H1 (cell line): ENCODE measurements around the gene LCNL1. TPM values are rescaled to one million over a fixed set of nuclear protein-coding genes. Genes with fewer than 3 reads are reported as not detected.

Experiments
- CTCF ChIA-PET: fragments of 300-600 bp; sonication (Branson Sonifier 250); formaldehyde crosslinking; loops from one replicate; lab custom pipeline; 2021; ENCODE audit not compliant: partially characterized antibody; lab: Charles Lee
- POLR2A ChIA-PET: fragments of 300-600 bp; sonication (Branson Sonifier 250); formaldehyde crosslinking; loops from one replicate; lab custom pipeline; 2021; ENCODE audit warnings: inconsistent platforms; ENCODE audit not compliant: partially characterized antibody; lab: Charles Lee
- DNase-seq, 2 experiments: peaks; one replicate each; pipeline versions ENCODE4 v3.0.0 to v3.0.0-alpha.2; 2010 to 2022; ENCODE audit warnings: low spot score in 2 of 2, low read depth in 1 of 2, mixed read lengths in 1 of 2
- FAIRE-seq: peaks from 2 replicates; lab custom pipeline; 2011; peaks lifted over from hg19 to GRCh38; lab: Jason Lieb, UNC
- H2AFZ ChIP-seq: 2 replicates; pipeline ENCODE4 v1.8.1; 2012; ENCODE audit warnings: low read length, inconsistent platforms
- H2AK5ac ChIP-seq: 2 replicates; pipeline ENCODE4 v1.6.1; 2013; ENCODE audit warnings: low read depth, low read length
- H2BK120ac ChIP-seq: replicated peaks from 2 replicates; pipeline ENCODE3; 2013; ENCODE audit warnings: low read depth, low read length, inconsistent platforms
- H2BK12ac ChIP-seq: 2 replicates; pipeline ENCODE4 v1.6.1; 2013; ENCODE audit warnings: low read depth, low read length
- H2BK15ac ChIP-seq: 2 replicates; pipeline ENCODE4 v1.6.1; 2013; ENCODE audit warnings: low read length
- H2BK20ac ChIP-seq: 2 replicates; pipeline ENCODE4 v1.6.1; 2013; ENCODE audit warnings: low read length
- H2BK5ac ChIP-seq: 2 replicates; pipeline ENCODE4 v1.6.1; 2013; ENCODE audit warnings: low read depth, low read length
- H3K14ac ChIP-seq: 2 replicates; pipeline ENCODE4 v1.6.1; 2013; ENCODE audit warnings: inconsistent platforms; ENCODE audit not compliant: insufficient read length
- H3K18ac ChIP-seq: 2 replicates; pipeline ENCODE4 v1.6.1; 2013; ENCODE audit warnings: low read length; ENCODE audit errors: extremely low read depth
- H3K23ac ChIP-seq: 2 replicates; pipeline ENCODE4 v1.6.1; 2013; ENCODE audit warnings: inconsistent platforms; ENCODE audit not compliant: insufficient read length
- H3K23me2 ChIP-seq: 2 replicates; pipeline ENCODE4 v1.6.1; 2013; ENCODE audit warnings: low read depth, low read length
- H3K27ac ChIP-seq: 2 replicates; pipeline ENCODE4 v1.6.1; 2011; ENCODE audit warnings: low read depth, low read length, inconsistent platforms
- H3K27me3 ChIP-seq, 4 experiments: replicated peaks in 1 of 4; 1 replicate in 1 of 4; 2 replicates in 3 of 4; pipeline versions ENCODE4 v1.6.1 to v1.8.1; 2011 to 2013; ENCODE audit warnings: low read length in 3 of 4, mild to moderate bottlenecking in 3 of 4, inconsistent platforms in 2 of 4, mixed read lengths in 2 of 4, moderate library complexity in 1 of 4; ENCODE audit not compliant: control insufficient read depth in 3 of 4, insufficient read depth in 3 of 4; ENCODE audit errors: extremely low read depth in 1 of 4
- H3K36me3 ChIP-seq, 4 experiments: 2 replicates each; pipeline versions ENCODE4 v1.6.1 to v1.8.1; 2011 to 2013; ENCODE audit warnings: mild to moderate bottlenecking in 4 of 4, low read length in 3 of 4, moderate library complexity in 2 of 4, control low read depth in 1 of 4, inconsistent platforms in 1 of 4; ENCODE audit not compliant: insufficient read depth in 4 of 4, control insufficient read depth in 2 of 4
- H3K4ac ChIP-seq: replicated peaks from 2 replicates; pipeline ENCODE3; 2013; ENCODE audit warnings: low read length, low read depth, mixed read lengths, inconsistent platforms; ENCODE audit not compliant: insufficient read length
- H3K4me1 ChIP-seq, 4 experiments: replicated peaks in 1 of 4; 1 replicate in 1 of 4; 2 replicates in 3 of 4; pipeline versions ENCODE4 v1.6.1 to v1.8.1; 2011 to 2013; ENCODE audit warnings: low read length in 3 of 4, inconsistent platforms in 2 of 4, mixed read lengths in 1 of 4; ENCODE audit not compliant: insufficient read depth in 4 of 4, control insufficient read depth in 3 of 4
- H3K4me2 ChIP-seq, 2 experiments: 2 replicates each; pipeline versions ENCODE4 v1.6.1 to v1.8.1; 2011 to 2013; ENCODE audit warnings: low read depth in 2 of 2, low read length in 2 of 2, control low read depth in 1 of 2, inconsistent platforms in 1 of 2, mild to moderate bottlenecking in 1 of 2; ENCODE audit not compliant: insufficient read depth in 1 of 2
- H3K4me3 ChIP-seq, 4 experiments: fragments of 200-600, 300-600 bp in 1 of 4; sonication (generic), shearing (Covaris generic), sonication (Bioruptor Twin) in 1 of 4; 2 replicates each; pipeline versions ENCODE4 v1.5.1 to v1.8.1; 2011 to 2016; ENCODE audit warnings: low read length in 4 of 4, low read depth in 3 of 4, control low read depth in 2 of 4, inconsistent platforms in 2 of 4, mild to moderate bottlenecking in 2 of 4, mixed read lengths in 1 of 4, moderate library complexity in 1 of 4; ENCODE audit not compliant: insufficient read depth in 2 of 4; ENCODE audit errors: extremely low read depth in 1 of 4
- H3K56ac ChIP-seq: replicated peaks from 2 replicates; pipeline ENCODE3; 2013; ENCODE audit warnings: low read depth, mild to moderate bottlenecking, mixed read lengths, low read length, inconsistent platforms; ENCODE audit not compliant: insufficient read length
- H3K79me1 ChIP-seq: 2 replicates; pipeline ENCODE4 v1.6.1; 2013; ENCODE audit warnings: low read depth, low read length, control low read depth
- H3K79me2 ChIP-seq, 2 experiments: 2 replicates each; pipeline versions ENCODE4 v1.6.1 to v1.8.1; 2012 to 2013; ENCODE audit warnings: low read length in 2 of 2, mild to moderate bottlenecking in 2 of 2, inconsistent platforms in 1 of 2; ENCODE audit not compliant: insufficient read depth in 2 of 2, control insufficient read depth in 1 of 2
- H3K9ac ChIP-seq, 4 experiments: replicated peaks in 1 of 4; 1 replicate in 1 of 4; 2 replicates in 3 of 4; pipeline versions ENCODE4 v1.6.1 to v1.8.1; 2011 to 2013; ENCODE audit warnings: low read depth in 3 of 4, low read length in 3 of 4, control low read depth in 2 of 4, mild to moderate bottlenecking in 2 of 4, moderate library complexity in 2 of 4, inconsistent platforms in 1 of 4; ENCODE audit errors: extremely low read depth in 1 of 4
- H3K9me3 ChIP-seq, 2 experiments: 2 replicates each; pipeline versions ENCODE4 v1.6.1 to v1.8.1; 2012 to 2013; ENCODE audit warnings: mild to moderate bottlenecking in 2 of 2, moderate library complexity in 2 of 2, control low read depth in 1 of 2, inconsistent platforms in 1 of 2, low read depth in 1 of 2, low read length in 1 of 2, mixed read lengths in 1 of 2; ENCODE audit not compliant: insufficient read depth in 2 of 2
- H4K20me1 ChIP-seq, 2 experiments: replicated peaks in 1 of 2; 2 replicates each; pipeline versions ENCODE3 to v1.8.1; 2011 to 2013; ENCODE audit warnings: inconsistent platforms in 2 of 2, low read length in 2 of 2, mild to moderate bottlenecking in 1 of 2; ENCODE audit not compliant: insufficient read depth in 2 of 2, control insufficient read depth in 1 of 2
- H4K5ac ChIP-seq: 2 replicates; pipeline ENCODE4 v1.6.1; 2013; ENCODE audit warnings: low read length, low read depth, mixed read lengths, inconsistent platforms; ENCODE audit not compliant: insufficient read length
- H4K8ac ChIP-seq: 2 replicates; pipeline ENCODE4 v1.8.0; 2013; ENCODE audit warnings: mild to moderate bottlenecking, moderate library complexity, low read length, inconsistent platforms; ENCODE audit not compliant: insufficient read depth; ENCODE audit errors: extremely low read depth
- H4K91ac ChIP-seq: replicated peaks from 2 replicates; pipeline ENCODE3; 2013; ENCODE audit warnings: low read length, mixed read lengths, inconsistent platforms; ENCODE audit not compliant: insufficient read length
- ASH2L ChIP-seq: fragments of 200-600, 300-600 bp; sonication (generic); IDR thresholded peaks from one replicate; pipeline ENCODE4 v1.7.1; 2017; ENCODE audit warnings: low read length
- BCL11A ChIP-seq, 2 experiments: IDR thresholded peaks; one replicate each; pipeline ENCODE4 v1.6.1; 2011; ENCODE audit warnings: low read depth in 2 of 2, low read length in 2 of 2, mild to moderate bottlenecking in 2 of 2
- MAFK ChIP-seq: IDR thresholded peaks from 2 replicates; pipeline ENCODE4 v1.6.1; 2012; ENCODE audit warnings: low read depth, mild to moderate bottlenecking, improper control_type of control experiment, low read length
- RBBP5 ChIP-seq: IDR thresholded peaks from 2 replicates; pipeline ENCODE4 v1.7.1; 2012; ENCODE audit warnings: low read depth, mild to moderate bottlenecking, inconsistent platforms, low read length, moderate library complexity, borderline replicate concordance
- SIRT6 ChIP-seq: IDR thresholded peaks from one replicate; pipeline ENCODE4 v1.7.1; 2012; ENCODE audit warnings: low read length, inconsistent platforms
- SUZ12 ChIP-seq: fragments of 200-600 bp; sonication (generic); IDR thresholded peaks from 2 replicates; pipeline ENCODE4 v1.6.1; 2012; ENCODE audit warnings: mild to moderate bottlenecking, inconsistent platforms, low read length, moderate library complexity, mixed read lengths
- TAF7 ChIP-seq: optimal IDR thresholded peaks from 2 replicates; pipeline ENCODE3; 2011; ENCODE audit warnings: low read depth, mild to moderate bottlenecking, inconsistent platforms, low read length, moderate library complexity, borderline replicate concordance
- TEAD4 ChIP-seq: IDR thresholded peaks from 2 replicates; pipeline ENCODE4 v1.6.1; 2012; ENCODE audit warnings: low read depth, low read length, inconsistent platforms, mixed read lengths
- ZNF274 ChIP-seq: IDR thresholded peaks from 2 replicates; pipeline ENCODE4 v1.7.0; 2012; ENCODE audit warnings: low read length, borderline replicate concordance; ENCODE audit errors: extremely low read depth
- WGBS, 2 experiments: shearing (Covaris generic) in 1 of 2; methylation state at CpG; one replicate each; pipeline versions ENCODE4 v1.1.6 to v1.1.7; 2013 to 2015; ENCODE audit warnings: low lambda C conversion rate in 2 of 2, mixed read lengths in 2 of 2, inconsistent platforms in 1 of 2, low coverage in 1 of 2, missing lambda C conversion rate in 1 of 2; ENCODE audit not compliant: insufficient replicate concordance in 2 of 2, insufficient coverage in 1 of 2, insufficient read length in 1 of 2; ENCODE audit errors: extremely low coverage in 1 of 2, missing lambda C conversion rate in 1 of 2; 5-methylcytosine and 5-hydroxymethylcytosine counted together
- polyA plus RNA-seq, 7 experiments: library from polyadenylated mRNA; depleted of rRNA in 3 of 7; stranded (reverse) in 5 of 7; unstranded in 2 of 7; fragments of >200 nt in 5 of 7; fragments of 200-250 nt in 2 of 7; gene quantifications; 1 replicate in 5 of 7; 2 replicates in 1 of 7; 4 replicates in 1 of 7; pipeline versions ENCODE4 v1.2.1 to v1.2.3, GENCODE V29; 2011 to 2013; ENCODE audit warnings: missing spikeins in 2 of 7, mixed read lengths in 2 of 7
- total RNA-seq: library from RNA; stranded (reverse); fragmentation: NEBNext Ultra II Directional; extraction: Animal tissue kit (Norgen Biotek cat#: 25700); gene quantifications from 2 replicates; pipeline ENCODE4 v1.2.1, GENCODE V29; 2021

The LCNL1 gene
- total and polyA plus RNA-seq, 2 of the 8 experiments (the other 6 are each of a cell fraction or from before 2014, with no cell fraction given), result 0.11 TPM; not detected in 1

DNA sequence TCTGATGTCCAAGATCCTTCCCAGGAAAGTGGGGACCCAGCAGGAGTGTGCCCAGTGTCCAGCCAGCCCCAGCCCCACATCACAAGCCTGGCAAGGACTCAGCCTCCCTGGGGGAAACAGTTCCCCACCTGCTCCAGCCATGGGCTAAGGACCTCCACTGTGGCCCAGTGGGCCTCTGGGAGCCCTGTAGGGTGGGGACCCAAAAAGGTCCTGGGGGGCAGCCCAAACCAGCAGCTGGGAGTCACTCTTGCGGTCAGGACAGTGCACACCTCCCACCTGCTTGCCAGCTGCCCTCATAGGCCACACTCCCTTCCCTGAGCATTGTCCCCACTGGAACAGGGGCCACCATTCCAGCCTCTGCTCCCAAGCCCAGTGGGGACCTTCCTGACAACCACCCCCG, 43.6 kb downstream of the LCNL1 start:
- Histone ChIP-seq H4K5ac (no peak overlapping the region), H3K18ac (no peak overlapping the region), H3K79me1 (no peaks in the 10 kb centered on the region), H3K23me2 (peaks cover 4% of the 10 kb centered on the region; the same call in 1 of the 2 replicates), H2BK20ac (no peak overlapping the region), H2BK5ac (no peak overlapping the region), H3K4me2 (no peak overlapping the region), H2BK12ac (no peak overlapping the region), H3K9me3 (no peaks in the 10 kb centered on the region), H2BK120ac (no peak overlapping the region), H3K36me3 (no peaks in the 10 kb centered on the region), H3K14ac (no peak overlapping the region), H3K4me3 (no peak overlapping the region), H3K27ac (no peak overlapping the region), H2BK15ac (no peak overlapping the region), H3K23ac (no peak overlapping the region), H3K27me3 (peaks cover 1 to 27% (median 15%) of the 10 kb centered on the region in 4 experiments; a peak in 6 of 7 replicates), H4K8ac (no peak overlapping the region), H3K9ac (no peak overlapping the region), H3K4me1 (peaks cover 0 to 14% (median 6%) of the 10 kb centered on the region in 4 experiments; a peak in 5 of 7 replicates), H3K56ac (no peak overlapping the region), H2AFZ (no peak overlapping the region), H4K20me1 (peaks cover 0 to 6% of the 10 kb centered on the region in 2 experiments), H4K91ac (no peak overlapping the region), H2AK5ac (no peak overlapping the region), H3K4ac (no peak overlapping the region), H3K79me2 (no peaks in the 10 kb centered on the region)
- ChIA-PET POLR2A (interaction anchor here (0.6 to 1.2 kb wide), 2 partner anchors 12 to 219 kb away, joined by 3 read pairs; no protein-coding TSS in a partner anchor), CTCF (interaction anchor here (0.6 to 8.5 kb wide), 16 partner anchors 9 to 333 kb away, joined by 3 to 110 read pairs (median 4); partner anchors contain the start of genes C8G, CLIC3, NPDC1 and PTGDS)
- 90% methylated on average over 2 of the region's 2 CpGs; no CpG with 5 or more reads in 1 of the 2 experiments for WGBS, 2 experiments
- no peak for DNase-seq
- TF ChIP-seq SUZ12, result no peak
- no peak for TF ChIP-seq ZNF274
- TF ChIP-seq ASH2L, result no peak
- TF ChIP-seq MAFK, result no peak
- no peak for TF ChIP-seq TEAD4
- TF ChIP-seq TAF7, result no peak
- TF ChIP-seq RBBP5, result no peak
- no peak for TF ChIP-seq BCL11A (IDR thresholded peaks at IDR 0.05; ENCODE audit: low read depth in 2 of 2, low read length in 2 of 2)
- TF ChIP-seq SIRT6, result no peak
- no peak for FAIRE-seq
